ENCODE results near the gene MFSD2B.

DNA sequence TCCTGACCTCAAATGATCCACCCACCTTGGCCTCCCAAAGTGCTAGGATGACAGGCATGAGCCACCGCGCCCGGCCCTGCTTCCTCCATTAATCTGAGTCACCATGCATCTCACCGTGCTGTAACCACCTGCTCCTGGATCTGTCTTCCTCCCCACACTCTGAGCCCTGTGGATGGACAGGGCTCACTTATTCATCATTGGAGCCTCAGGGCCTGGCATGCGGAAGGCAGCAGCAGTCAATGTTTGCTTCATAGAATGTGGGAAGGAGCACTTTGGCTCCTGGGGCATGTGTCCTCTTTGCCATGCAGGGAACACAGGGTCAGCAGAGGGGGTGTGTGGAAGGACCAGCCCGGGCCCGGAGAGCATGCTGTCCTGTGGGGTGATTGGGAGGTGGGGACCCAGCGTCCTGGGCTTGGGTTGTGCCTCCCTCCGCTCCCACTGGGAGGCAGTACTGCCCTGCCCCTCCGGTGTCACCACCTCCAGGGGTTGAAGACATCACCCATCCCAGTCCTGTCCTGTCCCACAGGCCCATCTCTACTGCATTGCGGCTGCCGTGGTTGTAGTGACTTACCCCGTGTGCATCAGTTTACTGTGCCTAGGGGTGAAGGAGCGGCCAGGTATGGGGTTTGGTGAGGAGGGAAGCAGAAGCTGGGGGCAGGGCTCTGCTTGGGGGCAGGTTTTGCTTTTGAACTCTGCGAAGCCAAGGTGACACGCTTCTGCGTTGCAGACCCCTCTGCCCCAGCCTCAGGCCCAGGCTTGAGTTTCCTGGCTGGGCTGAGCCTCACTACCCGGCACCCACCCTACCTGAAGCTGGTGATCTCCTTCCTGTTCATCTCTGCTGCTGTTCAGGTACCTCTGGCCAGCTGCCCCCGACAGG, 11.5 kb downstream of the MFSD2B start:
- peak in 3 of 12 donors; percentile 10 to 19 (median 11) for TF ChIP-seq CTCF (IDR thresholded peaks at IDR 0.05)
- TF ChIP-seq POLR2A (IDR thresholded peaks at IDR 0.05) = no peak

Data from heart left ventricle (tissue), 13 donors.